ENCODE measurements around the gene TGFBR3.

Gene TGFBR3

GRCh38 chr1:91708691-91709090, 177.3 kb downstream of the TGFBR3 start:
- no peak for TF ChIP-seq CTCF (IDR thresholded peaks at IDR 0.05; ENCODE audit: low read depth, low read length, missing control alignments)
- no peak for DNase-seq (ENCODE audit: extremely low read depth, low read depth)
- no peak overlapping the region for H3K4me3 ChIP-seq (replicated peaks; ENCODE audit: low read depth, low read length)

- no peak for DNase-seq (ENCODE audit: extremely low read depth, low read depth)
- no peak overlapping the region for H3K4me3 ChIP-seq (replicated peaks; ENCODE audit: low read depth, low read length)
- TF ChIP-seq CTCF (IDR thresholded peaks at IDR 0.05; ENCODE audit: low read depth, low read length, missing control alignments), result no peak
Measured at GRCh38 chr1:91707890-91708218, 178.1 kb downstream of the TGFBR3 start.

- H3K4me3 ChIP-seq (replicated peaks; ENCODE audit: low read depth, low read length), result no peak overlapping the region
- TF ChIP-seq CTCF (IDR thresholded peaks at IDR 0.05; ENCODE audit: low read depth, low read length, missing control alignments), result no peak
- no peak for DNase-seq (ENCODE audit: extremely low read depth, low read depth)
Measured at GRCh38 chr1:91707114-91707889, 178.6 kb downstream of the TGFBR3 start.

GRCh38 chr1:91706140-91706957, 179.6 kb downstream of the TGFBR3 start:
- H3K4me3 ChIP-seq (replicated peaks; ENCODE audit: low read depth, low read length), result no peak overlapping the region
- DNase-seq (ENCODE audit: extremely low read depth, low read depth), result no peak
- TF ChIP-seq CTCF (IDR thresholded peaks at IDR 0.05; ENCODE audit: low read depth, low read length, missing control alignments), result no peak

GRCh38 chr1:91704746-91705145, 181.2 kb downstream of the TGFBR3 start:
- H3K4me3 ChIP-seq (replicated peaks; ENCODE audit: low read depth, low read length), result no peak overlapping the region
- TF ChIP-seq CTCF (IDR thresholded peaks at IDR 0.05; ENCODE audit: low read depth, low read length, missing control alignments), result no peak

GRCh38 chr1:91703095-91703494, 182.9 kb downstream of the TGFBR3 start:
- no peak for TF ChIP-seq CTCF (IDR thresholded peaks at IDR 0.05; ENCODE audit: low read depth, low read length, missing control alignments)
- H3K4me3 ChIP-seq (replicated peaks; ENCODE audit: low read depth, low read length), result no peak overlapping the region
- DNase-seq (ENCODE audit: extremely low read depth, low read depth), result no peak

More at GRCh38 chr1:91704746-91705145, 181.2 kb downstream of the TGFBR3 start:
- DNase-seq (ENCODE audit: extremely low read depth, low read depth), result no peak
